Islet of Langerhans (tissue), 1 donor: Measurements from ENCODE around the gene SERPINA12.

Experiments used
- FAIRE-seq: peaks from one replicate; lab custom pipeline; 2011; peaks lifted over from hg19 to GRCh38; lab: Jason Lieb, UNC

The SERPINA12 gene

DNA sequence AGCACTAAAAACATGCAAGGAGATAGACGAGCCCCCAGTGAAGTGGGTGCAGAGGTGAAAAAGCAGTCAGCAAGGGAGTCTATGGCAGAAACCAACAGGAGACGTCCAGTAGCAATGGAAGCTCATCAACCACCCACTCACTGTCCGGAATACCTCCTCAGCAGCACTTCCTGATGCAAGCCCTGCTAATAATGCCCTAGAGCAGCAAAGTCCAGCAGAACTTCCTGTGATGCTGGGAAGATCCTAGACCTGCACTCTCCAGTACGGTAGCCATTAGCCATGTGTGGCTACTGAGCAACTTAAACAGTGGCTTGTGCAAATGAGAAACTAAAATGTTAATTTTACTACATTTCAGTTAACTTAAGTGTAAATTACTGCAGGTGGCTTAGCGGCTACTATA is 44.2 kb downstream of the SERPINA12 start:
- FAIRE-seq = no peak

DNA sequence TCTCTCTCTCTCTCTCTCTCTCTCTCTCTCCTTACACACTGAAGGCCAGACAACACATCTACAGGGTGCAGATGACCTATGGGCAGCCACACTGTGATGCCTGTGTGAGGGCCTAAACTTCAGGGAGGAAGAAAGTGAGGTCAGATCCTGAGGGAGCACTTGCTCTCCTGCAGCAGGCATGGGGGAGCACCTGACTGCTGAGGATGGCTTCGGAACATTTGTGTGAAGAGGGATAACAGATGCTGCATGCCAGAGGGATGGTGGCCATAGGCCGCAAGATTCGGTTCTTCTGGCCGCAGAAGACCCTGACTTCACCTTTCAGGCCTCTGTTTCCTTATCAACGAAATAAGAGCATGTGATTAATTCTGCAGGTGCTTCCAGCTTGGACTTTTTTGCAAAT is 45.0 kb downstream of the SERPINA12 start:
- FAIRE-seq = no peak

DNA sequence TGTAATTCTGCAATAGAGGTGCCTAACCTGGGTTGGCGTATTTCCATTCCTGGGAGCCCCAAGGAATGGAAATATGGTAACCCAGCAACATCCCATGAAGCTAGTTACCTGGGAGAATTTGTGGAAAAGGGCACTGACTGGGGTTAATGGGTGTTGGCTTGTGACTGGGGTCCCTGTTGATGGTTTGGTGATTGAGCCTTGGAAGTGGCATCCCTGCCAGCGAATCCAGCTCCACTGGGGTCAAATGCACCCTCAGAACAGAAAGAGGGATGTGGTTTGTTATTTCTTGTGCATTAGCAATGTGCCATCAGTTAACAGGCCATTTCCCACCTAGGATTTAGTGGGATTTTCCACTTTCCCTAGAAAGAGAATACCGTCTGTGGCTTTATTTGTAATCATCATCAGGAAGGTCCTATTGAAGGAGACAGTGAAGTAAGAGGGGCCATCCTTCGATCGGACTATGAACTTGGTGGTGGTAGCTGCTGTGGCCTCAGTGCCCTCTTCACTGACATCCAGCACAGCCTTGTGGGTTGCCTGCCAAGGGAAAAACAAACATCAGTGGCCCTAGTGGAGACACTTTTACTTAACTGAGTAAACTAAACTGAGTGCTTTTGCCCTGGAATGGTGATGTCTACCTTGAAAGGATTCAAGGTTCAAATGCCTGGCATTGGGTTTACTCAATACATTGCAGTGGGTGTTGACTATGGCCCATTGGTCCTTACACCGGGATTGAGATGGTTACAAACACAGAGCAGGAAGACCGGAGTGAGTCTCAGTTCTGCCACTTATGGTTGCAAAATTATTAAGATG is 46.3 kb downstream of the SERPINA12 start:
- FAIRE-seq = no peak

DNA sequence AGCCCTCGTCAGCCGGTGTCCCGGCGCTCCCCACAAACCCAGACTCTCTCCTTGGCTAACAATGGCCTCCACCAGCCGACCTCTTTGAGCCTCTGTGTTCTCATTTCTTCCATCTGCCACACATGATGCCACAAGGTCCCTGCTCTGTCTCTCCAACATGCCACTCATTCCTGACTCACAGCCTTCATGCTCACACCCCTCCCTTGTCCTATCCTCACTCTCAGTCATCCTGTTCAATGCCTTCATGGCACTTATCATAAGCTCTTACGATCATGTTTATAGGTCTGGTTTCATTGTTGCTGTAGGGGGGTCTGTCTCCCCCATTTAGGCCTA is 47.1 kb downstream of the SERPINA12 start:
- no peak for FAIRE-seq

DNA sequence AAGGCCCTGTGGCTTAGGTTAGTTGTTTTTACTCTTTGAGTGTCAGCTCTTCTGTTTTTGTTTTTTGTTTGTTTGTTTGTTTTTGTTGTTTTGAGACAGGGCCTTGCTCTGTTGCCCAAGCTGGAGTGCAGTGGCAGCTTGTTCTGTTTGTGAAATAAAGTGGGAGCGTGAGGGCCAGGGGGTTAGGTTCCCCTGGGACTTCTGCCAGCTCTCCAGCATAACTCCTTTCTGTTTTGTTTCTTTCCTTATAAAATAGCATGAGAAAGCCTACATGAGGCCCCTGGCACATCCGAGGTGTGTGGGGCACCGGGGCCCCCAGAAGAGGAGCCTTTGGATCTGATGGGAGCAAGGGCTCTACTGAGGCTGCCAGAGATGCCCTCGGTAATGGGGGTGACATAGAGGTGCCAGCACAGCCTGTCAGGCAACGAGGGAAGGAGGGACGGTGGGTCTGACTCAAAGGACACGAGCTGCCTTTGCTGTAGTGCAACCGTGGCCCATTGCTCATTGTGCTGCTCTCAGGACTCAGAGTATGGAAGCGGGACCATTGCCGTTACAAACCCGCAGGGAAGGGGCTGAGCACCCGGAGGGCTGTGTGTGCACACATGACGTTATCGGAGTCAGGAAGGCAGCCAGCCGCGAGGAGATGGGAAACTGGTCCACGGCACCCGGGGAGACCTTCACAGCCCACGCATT is 47.6 kb downstream of the SERPINA12 start:
- FAIRE-seq = no peak

DNA sequence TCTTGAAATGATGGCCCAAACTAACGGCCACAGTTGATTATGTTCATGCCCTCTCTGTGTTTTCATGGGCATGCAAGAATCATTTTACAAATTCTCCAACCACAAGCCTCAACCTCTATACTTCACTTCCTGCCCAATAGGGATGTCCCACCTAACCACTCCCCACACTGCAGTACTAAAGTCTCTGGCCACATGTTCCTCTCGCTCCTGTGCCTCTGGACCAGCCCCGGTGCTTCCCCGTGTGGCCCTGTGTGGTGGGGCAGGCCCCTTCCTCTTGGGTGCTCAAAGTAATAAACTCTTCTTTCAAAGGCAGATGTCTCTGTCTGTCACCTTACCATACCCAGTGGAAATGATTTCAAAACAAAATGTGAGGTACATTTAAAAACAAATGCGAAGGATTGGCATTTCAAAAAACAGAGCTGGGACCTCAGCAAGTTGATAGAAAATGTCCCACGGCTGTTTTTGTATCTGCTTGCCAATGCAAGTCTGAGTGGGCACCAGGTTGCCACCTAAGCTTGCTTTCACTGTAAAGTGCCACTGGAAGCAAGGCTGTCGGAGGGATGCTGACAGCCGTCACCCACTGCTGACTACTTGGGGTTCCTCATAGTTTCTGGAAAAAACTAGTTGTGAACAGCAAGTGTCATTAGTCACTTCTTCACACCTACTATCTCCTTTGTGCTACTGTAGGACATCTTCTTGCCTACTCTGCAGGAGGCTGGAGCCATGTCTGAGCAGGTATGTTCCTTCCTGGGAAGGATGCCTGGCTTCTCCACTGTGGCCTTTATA is 48.4 kb downstream of the SERPINA12 start:
- no peak for FAIRE-seq

DNA sequence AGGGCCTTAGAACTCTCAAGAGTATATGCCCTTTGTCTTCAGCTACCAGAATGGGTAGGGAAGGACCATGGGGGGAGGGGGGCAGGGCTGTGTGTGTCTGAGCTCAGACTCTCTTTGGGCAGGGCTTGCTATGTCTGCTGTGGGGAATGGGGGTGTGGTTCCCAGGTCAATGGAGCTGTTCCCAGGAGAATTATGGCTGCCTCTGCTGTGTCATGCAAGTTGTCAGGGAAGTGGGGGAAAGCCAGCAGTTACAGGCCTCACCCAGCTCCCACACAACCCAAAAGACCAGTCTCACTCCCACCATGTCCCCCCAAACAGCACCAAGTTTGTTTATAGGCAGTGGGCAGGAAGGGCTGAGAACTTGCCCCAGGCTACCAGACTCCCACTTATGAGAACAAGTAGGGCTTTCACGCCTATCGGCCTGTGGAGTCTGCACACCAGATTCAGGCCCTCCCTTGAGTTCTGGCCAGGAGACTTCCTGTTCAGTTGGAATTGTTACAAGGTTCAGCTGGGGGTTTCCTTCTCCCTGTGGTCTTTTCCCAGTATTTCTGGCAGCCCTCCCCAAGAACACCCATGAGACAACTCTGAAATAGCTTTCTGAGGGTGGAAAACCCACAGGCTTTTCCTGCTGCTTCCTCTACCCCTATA is 50.6 kb downstream of the SERPINA12 start:
- no peak for FAIRE-seq

DNA sequence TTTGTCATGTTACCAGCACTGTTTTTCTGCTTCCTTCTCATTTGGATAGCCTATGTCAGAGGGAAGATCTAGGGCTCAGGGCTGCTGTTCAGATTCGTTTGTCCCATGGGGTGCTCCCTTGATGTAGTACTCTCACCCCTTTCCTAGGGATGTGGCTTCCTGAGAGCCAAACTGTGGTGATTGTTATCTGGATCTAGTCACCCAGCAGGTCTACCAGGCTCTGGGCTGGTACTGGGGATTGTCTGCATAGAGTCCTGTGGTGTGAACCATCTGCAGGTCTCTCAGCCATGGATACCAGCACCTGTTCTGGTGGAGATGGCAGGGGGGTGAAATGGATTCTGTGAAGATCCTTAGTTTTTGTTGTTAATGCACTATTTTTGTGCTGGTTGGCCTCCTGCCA is 51.2 kb downstream of the SERPINA12 start:
- FAIRE-seq = no peak

DNA sequence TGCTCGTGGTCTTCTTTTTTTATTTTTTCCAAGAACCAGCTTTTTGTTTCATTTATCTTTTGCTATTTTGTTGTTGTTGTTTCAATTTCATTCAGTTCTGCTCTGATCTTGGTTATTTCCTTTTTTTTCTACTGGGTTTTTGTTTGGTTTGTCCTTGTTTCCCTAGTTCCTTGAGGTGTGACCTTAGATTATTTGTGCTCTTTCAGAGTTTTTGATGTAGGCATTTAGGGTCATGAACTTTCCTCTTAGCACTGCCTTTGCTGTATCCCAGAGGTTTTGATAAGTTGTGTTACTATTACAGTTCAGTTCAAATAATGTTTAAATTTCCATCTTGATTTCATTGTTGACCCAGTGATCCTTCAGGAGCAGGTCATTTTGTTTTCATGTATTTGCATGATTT is 53.3 kb downstream of the SERPINA12 start:
- FAIRE-seq = no peak

DNA sequence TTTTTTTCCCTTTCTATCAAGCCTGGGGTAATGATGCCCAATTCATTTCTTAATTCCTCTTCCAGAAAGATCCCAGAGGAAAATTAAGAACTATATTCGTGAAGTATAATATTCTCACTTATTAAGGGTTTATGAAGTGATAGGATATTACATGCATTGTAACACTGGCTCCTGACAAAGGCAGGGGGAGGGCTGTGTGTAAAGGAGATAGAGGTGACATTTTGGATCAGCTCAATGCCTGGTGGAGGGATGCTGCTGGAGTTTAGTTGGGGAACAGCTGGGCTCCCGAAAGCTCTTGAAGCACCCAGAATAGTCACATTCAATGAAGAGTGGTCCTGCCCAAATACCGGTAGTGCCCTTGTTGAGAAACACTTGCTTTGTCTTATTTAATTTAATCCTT is 57.4 kb downstream of the SERPINA12 start:
- FAIRE-seq = no peak

DNA sequence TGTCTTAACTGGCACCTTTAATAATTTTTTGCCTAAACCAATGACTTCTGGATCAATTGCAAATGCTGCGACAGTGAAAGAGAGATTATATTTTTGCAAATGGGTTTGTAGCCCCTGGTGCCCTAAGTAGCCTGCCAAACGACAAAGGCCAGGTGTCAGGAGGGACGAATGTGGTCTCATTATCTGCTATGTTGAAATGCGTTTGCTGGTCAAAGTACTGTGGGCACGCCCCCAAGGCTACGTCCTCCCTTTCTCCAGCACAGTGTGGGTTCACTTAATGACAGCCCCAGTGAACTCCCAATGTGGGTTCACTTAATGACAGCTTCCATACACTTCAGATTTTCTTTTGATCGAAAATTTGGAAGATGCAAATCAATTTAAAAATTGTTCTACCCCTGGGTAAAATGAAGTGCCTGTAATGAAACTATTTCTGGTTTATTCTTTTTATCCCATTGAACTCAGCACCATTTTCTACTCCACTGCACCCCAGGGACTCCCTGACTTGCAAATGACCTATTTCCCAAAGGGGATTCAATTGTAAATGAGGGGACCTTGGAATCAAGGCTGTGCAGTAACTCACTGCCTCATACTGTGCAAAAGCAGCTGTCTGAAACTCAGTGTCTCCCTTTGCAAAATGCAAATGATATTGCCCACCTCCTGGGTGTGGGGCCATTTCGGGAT is 58.0 kb downstream of the SERPINA12 start:
- no peak for FAIRE-seq

DNA sequence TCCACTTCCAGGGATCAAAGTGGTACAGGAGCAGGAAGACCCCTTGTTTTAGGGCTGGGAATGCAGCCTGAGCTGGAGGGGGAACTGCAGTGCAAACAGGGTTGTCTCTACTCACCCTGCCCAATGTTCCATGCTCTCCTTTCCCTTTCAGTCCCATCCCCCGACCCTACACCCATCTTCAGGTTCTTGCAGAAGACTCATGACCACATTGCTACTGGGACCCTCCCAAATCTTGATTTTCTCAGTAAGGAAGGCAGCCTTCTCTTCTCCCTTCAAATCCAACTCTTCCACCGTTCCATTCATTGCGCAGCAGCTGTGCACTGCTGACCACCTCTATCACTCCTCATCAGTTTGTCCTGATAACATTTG is 58.6 kb downstream of the SERPINA12 start:
- no peak for FAIRE-seq

DNA sequence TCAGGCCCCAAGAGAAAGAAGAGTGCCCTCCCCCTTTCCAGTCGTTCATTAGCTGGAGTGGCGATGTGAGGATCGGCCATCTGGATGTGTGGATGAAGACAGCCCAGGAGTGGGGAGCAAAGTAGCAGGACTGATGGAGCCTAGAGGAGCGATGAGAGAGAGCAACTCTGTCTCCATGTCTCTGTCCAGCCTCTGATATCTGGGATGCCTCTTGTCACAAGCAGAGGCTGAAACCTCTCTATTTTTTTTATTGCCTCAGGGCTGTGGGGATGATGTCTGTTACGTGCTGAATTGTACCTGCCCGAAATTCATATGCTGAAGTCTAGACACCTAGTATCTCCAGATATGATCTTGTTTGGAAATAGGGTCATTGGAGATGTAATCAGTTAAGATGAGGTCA is 59.3 kb downstream of the SERPINA12 start:
- FAIRE-seq = no peak

DNA sequence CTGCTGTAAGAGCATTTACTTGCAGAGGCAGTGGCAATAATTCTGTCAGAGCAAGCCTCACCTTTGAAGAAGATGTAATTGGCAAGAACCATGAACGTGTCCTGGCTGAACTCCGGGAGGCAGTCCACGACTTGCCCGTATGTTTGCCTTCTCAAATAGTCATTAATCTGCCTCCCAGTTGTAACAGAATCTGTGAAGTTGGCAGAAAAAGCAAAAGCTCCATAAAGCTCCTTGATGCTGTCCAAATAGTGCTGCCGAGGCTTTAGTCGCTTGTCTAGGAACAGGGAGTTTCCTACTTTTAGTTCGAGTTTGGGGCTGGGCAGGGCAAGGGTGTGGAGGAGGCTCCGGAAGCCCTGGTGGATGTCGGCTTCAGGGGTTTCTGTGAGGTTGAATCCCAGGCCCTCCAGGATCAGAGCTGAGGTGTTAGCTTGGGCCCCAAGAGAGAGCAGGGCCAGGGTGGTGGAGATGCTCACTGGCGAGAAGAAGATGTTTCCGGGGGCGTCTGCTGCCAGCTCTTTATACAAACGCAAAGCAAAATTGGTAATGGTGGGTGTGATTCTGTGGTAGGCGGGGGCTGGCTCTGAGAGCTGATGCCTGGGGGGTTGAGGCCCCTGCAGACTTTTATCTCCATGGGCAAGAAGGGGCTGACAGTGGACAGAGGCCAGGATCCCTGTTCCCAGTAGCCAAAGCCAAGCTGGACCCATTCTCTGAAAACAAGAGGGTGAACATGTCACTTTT is 61.0 kb downstream of the SERPINA12 start:
- no peak for FAIRE-seq

DNA sequence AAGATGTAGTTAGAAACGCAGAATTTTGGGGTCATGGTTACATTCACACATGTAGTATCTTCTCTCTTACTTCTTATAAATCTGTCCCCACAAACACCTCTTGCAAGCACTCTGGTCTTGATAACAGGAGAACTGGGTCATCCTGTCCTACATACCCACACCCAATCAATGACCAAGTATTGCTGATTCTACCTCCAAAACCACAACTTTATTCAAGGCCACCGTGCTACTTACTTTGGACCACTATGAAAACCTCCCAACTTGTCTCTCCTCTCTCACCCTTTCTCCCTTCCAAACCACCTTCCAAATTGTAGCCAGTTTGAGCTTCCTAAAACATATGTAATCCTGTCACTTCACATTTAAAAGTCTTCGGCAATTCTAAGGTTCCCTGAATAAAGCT is 62.1 kb downstream of the SERPINA12 start:
- FAIRE-seq = no peak

DNA sequence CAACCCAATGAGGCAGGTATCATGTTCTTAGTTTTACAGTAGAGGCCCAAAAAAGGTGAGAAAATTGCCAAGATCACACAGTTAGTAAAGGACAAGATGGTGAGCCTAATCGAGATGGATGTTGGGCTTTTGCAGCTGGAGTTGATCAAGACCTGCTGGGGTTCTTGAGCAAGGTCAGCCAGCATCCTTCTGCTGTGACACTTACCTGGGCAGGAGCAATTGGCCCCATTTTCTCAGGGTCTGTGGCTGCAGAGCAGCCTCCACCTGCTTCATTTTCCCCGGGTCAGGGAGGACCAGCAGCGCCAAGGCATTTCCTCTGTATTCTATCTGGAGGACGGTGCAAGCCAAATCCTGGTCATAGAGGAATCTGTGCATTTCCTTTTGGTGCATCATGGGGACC is 63.1 kb downstream of the SERPINA12 start:
- FAIRE-seq = no peak

DNA sequence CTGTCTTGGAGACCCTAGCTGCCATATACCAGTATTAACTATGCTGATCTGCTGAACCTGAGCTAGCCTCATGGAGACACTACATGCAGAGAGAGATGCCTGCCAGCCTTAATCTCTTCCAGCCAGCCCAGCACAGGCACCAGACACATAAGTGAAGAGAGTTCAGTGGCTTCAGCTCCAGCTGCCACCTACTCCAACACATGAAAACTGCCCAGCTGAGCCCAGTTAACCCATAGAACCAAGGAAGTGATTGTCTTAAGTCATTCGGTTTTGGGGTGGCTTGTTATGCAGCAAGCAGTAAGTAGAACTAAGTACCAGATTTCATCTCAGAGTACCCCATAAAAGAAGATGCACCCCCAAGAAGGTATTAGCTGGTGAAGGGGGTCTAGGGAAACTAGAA is 64.3 kb downstream of the SERPINA12 start:
- FAIRE-seq = no peak

DNA sequence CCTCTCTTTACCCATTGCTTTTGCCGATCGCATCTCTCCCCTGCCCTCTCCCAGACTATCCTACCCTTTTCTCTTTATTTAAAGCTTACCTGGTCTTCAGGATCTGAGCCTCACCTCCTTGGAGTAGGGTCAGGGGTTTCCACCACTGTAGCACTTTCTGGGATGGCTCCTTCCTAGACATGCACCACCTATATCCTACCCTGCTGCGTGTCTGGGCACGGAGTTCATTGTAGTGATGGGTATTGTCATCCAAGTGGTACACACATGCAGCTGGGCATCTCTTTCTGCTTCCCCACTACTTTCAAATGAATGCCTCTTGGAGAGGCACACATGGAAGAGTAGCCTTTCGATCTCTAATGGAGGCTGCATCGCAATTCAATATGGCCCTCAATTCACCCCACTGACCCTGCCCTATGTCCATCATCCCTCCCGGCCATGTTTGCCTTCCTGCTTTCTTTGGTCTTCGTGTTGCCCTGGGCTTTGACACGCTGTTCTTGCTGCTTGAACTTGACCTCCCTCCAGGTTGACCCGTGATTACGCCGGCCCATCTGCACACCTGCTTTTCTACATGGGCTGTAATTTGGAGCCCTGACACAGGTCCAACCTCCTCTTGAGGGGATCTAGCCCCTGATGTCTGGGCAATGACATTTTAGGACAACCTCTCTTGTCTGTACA is 67.6 kb downstream of the SERPINA12 start:
- FAIRE-seq = no peak

DNA sequence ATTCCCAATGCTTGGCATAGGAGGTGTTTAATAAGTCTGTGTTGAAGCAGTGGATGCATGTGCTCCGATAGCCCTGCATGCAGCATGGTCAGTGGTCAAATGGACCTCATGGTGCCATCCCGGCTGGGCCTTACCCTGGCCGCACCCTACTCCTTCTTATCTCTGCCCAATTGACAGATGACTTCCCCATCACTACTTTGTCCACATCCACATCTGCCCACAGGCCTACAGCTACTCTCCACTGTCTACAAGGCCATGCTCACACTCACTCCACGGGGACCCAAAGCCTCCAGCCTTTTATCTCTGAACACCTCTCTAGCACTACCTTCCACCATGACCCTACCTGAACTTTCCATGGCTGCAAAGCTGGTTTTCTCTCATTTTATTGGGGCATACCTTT is 68.1 kb downstream of the SERPINA12 start:
- no peak for FAIRE-seq

DNA sequence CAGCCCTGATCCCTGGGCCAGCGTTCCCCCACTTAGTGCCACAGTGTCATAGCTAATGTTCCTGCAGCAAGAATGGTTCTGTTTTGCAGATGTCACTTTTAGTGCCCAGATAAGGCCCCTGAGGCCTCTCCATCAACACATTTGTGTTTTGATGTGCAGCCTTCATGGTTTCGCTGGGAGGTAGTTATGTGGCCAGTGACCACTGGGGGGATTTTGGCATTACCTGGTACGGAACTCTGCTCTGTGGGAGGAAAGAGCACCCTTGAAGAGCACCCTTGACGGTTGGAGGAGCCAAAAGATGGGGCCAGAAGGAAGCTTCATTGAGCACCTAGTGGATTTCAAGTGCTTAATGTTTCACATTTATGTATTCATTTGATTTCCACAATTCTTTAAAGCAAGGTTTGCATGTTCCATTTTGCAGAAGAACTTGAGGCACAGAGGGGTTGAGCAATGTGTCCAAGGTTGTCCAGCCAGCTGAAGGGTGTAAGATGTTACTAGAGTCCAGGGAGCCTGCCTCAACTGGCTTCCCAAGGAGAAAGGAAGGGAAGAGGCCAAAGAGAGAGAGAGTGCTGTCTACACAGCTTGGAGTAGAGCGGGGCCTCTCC is 69.7 kb downstream of the SERPINA12 start:
- FAIRE-seq = no peak
